ENCODE data around the gene SLC26A3.

SLC26A3 gene

GRCh38 chr7:107834401-107834800 is 31.4 kb upstream of the SLC26A3 start:
- DNase-seq (ENCODE audit: extremely low spot score), result no peak
- POLR2A ChIA-PET, result no interaction called here
- no peak for TF ChIP-seq SP1 (IDR thresholded peaks at IDR 0.05)
- TF ChIP-seq SUZ12 (IDR thresholded peaks at IDR 0.05), result no peak
- TF ChIP-seq HDGF (IDR thresholded peaks at IDR 0.05; ENCODE audit: borderline replicate concordance), result no peak
- TF ChIP-seq ZNF384 (IDR thresholded peaks at IDR 0.05), result no peak
- no peak for TF ChIP-seq NFRKB (IDR thresholded peaks at IDR 0.05)
- no peak for TF ChIP-seq BHLHE40 (IDR thresholded peaks at IDR 0.05; ENCODE audit: borderline replicate concordance)
- no peak for TF ChIP-seq ARNT (IDR thresholded peaks at IDR 0.05)
- TF ChIP-seq LEF1 (IDR thresholded peaks at IDR 0.05; ENCODE audit: borderline replicate concordance), result no peak
- TF ChIP-seq TARDBP (IDR thresholded peaks at IDR 0.05), result no peak
- no peak for TF ChIP-seq FOXK2 (IDR thresholded peaks at IDR 0.05)
- no peak for TF ChIP-seq ELF4 (IDR thresholded peaks at IDR 0.05)
- TF ChIP-seq, protein P1, sequence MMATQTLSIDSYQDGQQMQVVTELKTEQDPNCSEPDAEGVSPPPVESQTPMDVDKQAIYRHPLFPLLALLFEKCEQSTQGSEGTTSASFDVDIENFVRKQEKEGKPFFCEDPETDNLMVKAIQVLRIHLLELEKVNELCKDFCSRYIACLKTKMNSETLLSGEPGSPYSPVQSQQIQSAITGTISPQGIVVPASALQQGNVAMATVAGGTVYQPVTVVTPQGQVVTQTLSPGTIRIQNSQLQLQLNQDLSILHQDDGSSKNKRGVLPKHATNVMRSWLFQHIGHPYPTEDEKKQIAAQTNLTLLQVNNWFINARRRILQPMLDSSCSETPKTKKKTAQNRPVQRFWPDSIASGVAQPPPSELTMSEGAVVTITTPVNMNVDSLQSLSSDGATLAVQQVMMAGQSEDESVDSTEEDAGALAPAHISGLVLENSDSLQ (IDR thresholded peaks at IDR 0.05), result no peak
- no peak for TF ChIP-seq FOXA1 (IDR thresholded peaks at IDR 0.05)
- no peak for TF ChIP-seq CTBP1 (IDR thresholded peaks at IDR 0.05; ENCODE audit: borderline replicate concordance)
- TF ChIP-seq FOXM1 (IDR thresholded peaks at IDR 0.05; ENCODE audit: borderline replicate concordance), result no peak
- CTCF ChIA-PET, result interaction anchor here (0.6 kb wide), 1 partner anchor 40 kb away, joined by 3 read pairs; no protein-coding TSS in a partner anchor

- no peak for DNase-seq (ENCODE audit: extremely low spot score)
- POLR2A ChIA-PET, result no interaction called here
- CTCF ChIA-PET, result interaction anchor here (0.7 kb wide), 1 partner anchor 92 kb away, joined by 3 read pairs; no protein-coding TSS in a partner anchor
- TF ChIP-seq L3MBTL2 (conservative IDR thresholded peaks at IDR 0.05) (no peak), ARNT (IDR thresholded peaks at IDR 0.05) (no peak), NFRKB (IDR thresholded peaks at IDR 0.05) (no peak), SP1 (IDR thresholded peaks at IDR 0.05) (no peak), FOXK2 (IDR thresholded peaks at IDR 0.05) (no peak), BHLHE40 (IDR thresholded peaks at IDR 0.05; ENCODE audit: borderline replicate concordance) (no peak), ELF4 (IDR thresholded peaks at IDR 0.05) (no peak), SUZ12 (IDR thresholded peaks at IDR 0.05) (no peak), LEF1 (IDR thresholded peaks at IDR 0.05; ENCODE audit: borderline replicate concordance) (no peak), FOXM1 (IDR thresholded peaks at IDR 0.05; ENCODE audit: borderline replicate concordance) (no peak), CTBP1 (IDR thresholded peaks at IDR 0.05; ENCODE audit: borderline replicate concordance) (no peak)
Observed at GRCh38 chr7:107833684-107834106, 30.7 kb upstream of the SLC26A3 start.

- POLR2A ChIA-PET, result no interaction called here
- CTCF ChIA-PET, result no interaction called here
- DNase-seq (ENCODE audit: extremely low spot score), result no peak
- no peak for TF ChIP-seq SUZ12 (IDR thresholded peaks at IDR 0.05)
- no peak for TF ChIP-seq TARDBP (IDR thresholded peaks at IDR 0.05)
- TF ChIP-seq ELF4 (IDR thresholded peaks at IDR 0.05), result no peak
- TF ChIP-seq ZNF384 (IDR thresholded peaks at IDR 0.05), result no peak
- TF ChIP-seq BHLHE40 (IDR thresholded peaks at IDR 0.05; ENCODE audit: borderline replicate concordance), result no peak
- no peak for TF ChIP-seq NFRKB (IDR thresholded peaks at IDR 0.05)
- TF ChIP-seq FOXM1 (IDR thresholded peaks at IDR 0.05; ENCODE audit: borderline replicate concordance), result no peak
Observed at GRCh38 chr7:107830420-107830819, 27.4 kb upstream of the SLC26A3 start.

- ChIA-PET POLR2A (no interaction called here), CTCF (no interaction called here)
- no peak for DNase-seq (ENCODE audit: extremely low spot score)
- TF ChIP-seq NFRKB (IDR thresholded peaks at IDR 0.05) (no peak), ELF4 (IDR thresholded peaks at IDR 0.05) (no peak), HDGF (IDR thresholded peaks at IDR 0.05; ENCODE audit: borderline replicate concordance) (no peak), FOXA1 (IDR thresholded peaks at IDR 0.05) (no peak), TARDBP (IDR thresholded peaks at IDR 0.05) (no peak), SP1 (IDR thresholded peaks at IDR 0.05) (no peak), CTBP1 (IDR thresholded peaks at IDR 0.05; ENCODE audit: borderline replicate concordance) (no peak), ZNF384 (IDR thresholded peaks at IDR 0.05) (no peak)
- TF ChIP-seq, protein P1 (IDR thresholded peaks at IDR 0.05), result no peak
Observed at GRCh38 chr7:107828540-107828939, 25.5 kb upstream of the SLC26A3 start.

DNA sequence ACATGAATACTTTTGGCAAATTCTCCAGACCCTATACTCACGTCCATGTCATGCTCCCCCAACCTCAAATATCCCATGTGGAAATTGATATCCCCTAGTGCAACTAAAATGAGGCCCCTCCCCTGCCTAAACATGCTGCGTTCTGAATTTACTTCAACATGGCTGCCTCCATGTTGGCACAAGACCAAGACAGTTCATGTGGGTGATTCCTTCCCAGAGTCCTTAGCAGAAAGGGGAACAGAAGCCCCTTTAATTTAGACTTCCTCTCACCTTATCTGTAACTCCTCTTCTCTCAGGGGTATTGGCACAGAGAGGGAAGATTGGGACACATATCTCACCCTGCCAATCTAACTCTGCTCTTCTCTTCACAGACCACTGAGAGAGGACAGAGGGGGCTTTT is 24.5 kb upstream of the SLC26A3 start:
- no peak for DNase-seq (ENCODE audit: extremely low spot score)
- TF ChIP-seq LEF1 (IDR thresholded peaks at IDR 0.05; ENCODE audit: borderline replicate concordance) (no peak), TARDBP (IDR thresholded peaks at IDR 0.05) (no peak), FOXK2 (IDR thresholded peaks at IDR 0.05) (no peak), FOXA1 (IDR thresholded peaks at IDR 0.05) (no peak), ZNF384 (IDR thresholded peaks at IDR 0.05) (no peak), SUZ12 (IDR thresholded peaks at IDR 0.05) (no peak), ARNT (IDR thresholded peaks at IDR 0.05) (no peak), CTBP1 (IDR thresholded peaks at IDR 0.05; ENCODE audit: borderline replicate concordance) (no peak), ELF4 (IDR thresholded peaks at IDR 0.05) (no peak), BHLHE40 (IDR thresholded peaks at IDR 0.05; ENCODE audit: borderline replicate concordance) (no peak)
- POLR2A ChIA-PET, result no interaction called here
- CTCF ChIA-PET, result no interaction called here

DNA sequence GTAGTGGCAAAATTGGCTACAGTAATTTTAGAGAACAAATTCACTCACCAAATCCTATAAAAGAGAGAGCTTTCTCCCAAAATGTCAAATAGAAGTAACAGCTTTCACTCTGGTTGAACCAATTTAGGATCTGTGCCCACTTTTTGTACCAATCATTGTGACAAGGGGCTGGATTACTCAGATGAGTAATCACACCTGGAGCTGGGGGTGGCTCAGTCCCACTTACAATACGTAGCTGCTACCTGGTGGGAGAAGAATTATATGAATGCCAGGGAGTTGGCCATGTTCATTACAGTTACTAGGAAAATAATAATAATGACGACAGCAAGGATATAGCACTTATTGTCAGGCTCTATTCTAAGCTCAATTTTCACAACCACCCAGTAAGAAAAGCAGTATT is 23.4 kb upstream of the SLC26A3 start:
- POLR2A ChIA-PET, result no interaction called here
- CTCF ChIA-PET, result no interaction called here
- DNase-seq (ENCODE audit: extremely low spot score), result no peak

DNA sequence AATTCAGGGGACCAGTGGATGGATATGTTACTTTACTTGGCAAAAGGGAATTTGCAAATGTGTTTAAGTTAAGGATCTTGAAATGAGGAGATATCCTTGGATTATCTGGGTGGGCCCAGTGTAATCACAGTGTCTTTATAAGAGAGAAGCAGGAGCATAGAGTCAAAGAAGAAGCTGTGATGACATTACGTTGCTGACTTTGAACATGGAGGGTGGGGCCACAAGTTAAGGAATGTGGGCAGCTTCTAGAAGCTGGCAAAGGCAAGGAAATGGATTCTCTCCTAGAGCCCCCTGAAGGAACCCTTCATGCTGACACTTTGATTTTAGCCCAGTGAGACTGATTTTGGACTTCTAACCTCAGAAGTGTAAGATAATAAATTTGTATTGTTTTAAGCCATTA is 21.8 kb upstream of the SLC26A3 start:
- ChIA-PET POLR2A (no interaction called here), CTCF (no interaction called here)
- DNase-seq (ENCODE audit: extremely low spot score), result no peak
- TF ChIP-seq LEF1 (IDR thresholded peaks at IDR 0.05; ENCODE audit: borderline replicate concordance), result no peak
- TF ChIP-seq ZNF384 (IDR thresholded peaks at IDR 0.05), result no peak
- no peak for TF ChIP-seq SUZ12 (IDR thresholded peaks at IDR 0.05)
- no peak for TF ChIP-seq TARDBP (IDR thresholded peaks at IDR 0.05)
- TF ChIP-seq, protein P1 (IDR thresholded peaks at IDR 0.05), result no peak

More for the DNA sequence above, 23.4 kb upstream of the SLC26A3 start:
- TF ChIP-seq FOXK2 (IDR thresholded peaks at IDR 0.05) (no peak), BHLHE40 (IDR thresholded peaks at IDR 0.05; ENCODE audit: borderline replicate concordance) (no peak), NFRKB (IDR thresholded peaks at IDR 0.05) (no peak)
